Neural cell (in vitro differentiated cells): Measurements from ENCODE around the gene NBEA. TPM values are rescaled to one million over a fixed set of nuclear protein-coding genes. Genes with fewer than 3 reads are reported as not detected.

Experiments
- H2AFZ ChIP-seq: fragments of 200-600, 300-800 bp; sonication (generic), shearing (Covaris generic); 2 replicates; pipeline ENCODE4 v1.6.0; 2014; ENCODE audit warnings: low read depth, mild to moderate bottlenecking, antibody characterized with exemption, low read length, moderate library complexity
- H3F3A ChIP-seq: fragments of 200-600 bp; shearing (Covaris generic); 2 replicates; pipeline ENCODE4 v1.6.1; 2016; ENCODE audit warnings: mild to moderate bottlenecking, moderate library complexity, mixed read lengths, antibody characterized with exemption, low read length; ENCODE audit not compliant: insufficient read depth, poor library complexity, severe bottlenecking
- H3K27ac ChIP-seq: fragments of 200-600, 300-800 bp; sonication (generic), shearing (Covaris generic); 2 replicates; pipeline ENCODE4 v1.5.1; 2014; ENCODE audit warnings: mild to moderate bottlenecking, low read length, moderate library complexity
- H3K27me3 ChIP-seq: fragments of 300-800, 200-600 bp; sonication (generic), shearing (Covaris generic); 2 replicates; pipeline ENCODE4 v1.6.0; 2014; ENCODE audit warnings: mild to moderate bottlenecking, low read depth, low read length, moderate library complexity; ENCODE audit not compliant: insufficient read depth
- H3K36me3 ChIP-seq: fragments of 300-800, 200-600 bp; sonication (generic), shearing (Covaris generic); 2 replicates; pipeline ENCODE4 v1.5.1; 2014; ENCODE audit warnings: mild to moderate bottlenecking, antibody characterized with exemption, low read length, moderate library complexity; ENCODE audit not compliant: insufficient read depth
- H3K4me2 ChIP-seq: fragments of 300-800, 200-600 bp; sonication (generic), shearing (Covaris generic); 2 replicates; pipeline ENCODE4 v1.6.0; 2014; ENCODE audit warnings: mild to moderate bottlenecking, low read length
- H3K4me3 ChIP-seq: fragments of 300-800, 200-600 bp; sonication (generic), shearing (Covaris generic); 2 replicates; pipeline ENCODE4 v1.5.1; 2014; ENCODE audit warnings: mild to moderate bottlenecking, low read length, moderate library complexity
- H3K79me2 ChIP-seq: fragments of 200-600 bp; shearing (Covaris generic); replicated peaks from 2 replicates; pipeline ENCODE4 v1.6.0; 2014; ENCODE audit warnings: mild to moderate bottlenecking, low read length, moderate library complexity; ENCODE audit not compliant: insufficient read depth
- H3K9ac ChIP-seq: fragments of 300-800, 200-600 bp; sonication (generic), shearing (Covaris generic); 2 replicates; pipeline ENCODE4 v1.6.1; 2016; ENCODE audit warnings: mild to moderate bottlenecking, low read length, mixed read lengths
- H3K9me2 ChIP-seq: fragments of 200-600 bp; shearing (Covaris generic); 2 replicates; pipeline ENCODE4 v1.6.1; 2016; ENCODE audit warnings: mild to moderate bottlenecking, low read length, mixed read lengths; ENCODE audit not compliant: insufficient read depth
- H3K9me3 ChIP-seq: fragments of 200-600, 300-800 bp; sonication (generic), shearing (Covaris generic); 2 replicates; pipeline ENCODE4 v1.6.1; 2016; ENCODE audit warnings: mild to moderate bottlenecking, mixed run types, low read length, moderate library complexity, mixed read lengths
- H4K20me1 ChIP-seq: fragments of 200-600 bp; shearing (Covaris generic); 2 replicates; pipeline ENCODE4 v1.6.1; 2016; ENCODE audit warnings: mild to moderate bottlenecking, mixed run types; ENCODE audit not compliant: insufficient read depth
- EP300 ChIP-seq: fragments of 450-650 bp; conservative IDR thresholded peaks from 2 replicates; pipeline ENCODE4 v1.6.1; 2014; ENCODE audit warnings: antibody characterized with exemption, mild to moderate bottlenecking, moderate library complexity; ENCODE audit not compliant: poor library complexity, severe bottlenecking
- EZH2 ChIP-seq: fragments of 200-600, 300-800 bp; shearing (Covaris generic), sonication (generic); IDR thresholded peaks from 2 replicates; pipeline ENCODE4 v1.6.1; 2014; ENCODE audit warnings: antibody characterized with exemption, low read length, borderline replicate concordance, mild to moderate bottlenecking; ENCODE audit not compliant: insufficient read depth, poor library complexity, severe bottlenecking
- MXI1 ChIP-seq: fragments of 450-650 bp; conservative IDR thresholded peaks from 2 replicates; pipeline ENCODE4 v1.6.1; 2014; ENCODE audit warnings: antibody characterized with exemption, mild to moderate bottlenecking; ENCODE audit not compliant: poor library complexity, severe bottlenecking
- POLR2AphosphoS5 ChIP-seq: IDR thresholded peaks from 2 replicates; pipeline ENCODE4 v1.6.1; 2012
- RAD21 ChIP-seq: fragments of 450-650 bp; conservative IDR thresholded peaks from 2 replicates; pipeline ENCODE4 v1.6.1; 2014; ENCODE audit warnings: antibody characterized with exemption, mild to moderate bottlenecking, moderate library complexity
- SMC3 ChIP-seq: fragments of 450-650 bp; conservative IDR thresholded peaks from 2 replicates; pipeline ENCODE4 v1.6.1; 2014; ENCODE audit warnings: antibody characterized with exemption, mild to moderate bottlenecking, moderate library complexity; ENCODE audit not compliant: poor library complexity
- TAF1 ChIP-seq: IDR thresholded peaks from 2 replicates; pipeline ENCODE4 v1.6.1; 2012; ENCODE audit warnings: low read depth
- polyA plus RNA-seq: library from polyadenylated mRNA; depleted of rRNA; stranded (reverse); fragments of >200 nt; gene quantifications from 2 replicates; pipeline ENCODE4 v1.2.3, GENCODE V29; 2014
- TF ChIP-seq, protein P1 (sequence below): fragments of 450-650 bp; IDR thresholded peaks from 2 replicates; pipeline ENCODE4 v1.5.1; 2014; ENCODE audit warnings: antibody characterized with exemption, mild to moderate bottlenecking, moderate library complexity; ENCODE audit not compliant: poor library complexity, severe bottlenecking
- TF ChIP-seq, protein P2 (sequence below): IDR thresholded peaks from 2 replicates; pipeline ENCODE4 v1.6.1; 2012; ENCODE audit warnings: borderline replicate concordance

NBEA gene
- polyA plus RNA-seq, 1 donor from 2014 or later = 55.8 TPM

DNA sequence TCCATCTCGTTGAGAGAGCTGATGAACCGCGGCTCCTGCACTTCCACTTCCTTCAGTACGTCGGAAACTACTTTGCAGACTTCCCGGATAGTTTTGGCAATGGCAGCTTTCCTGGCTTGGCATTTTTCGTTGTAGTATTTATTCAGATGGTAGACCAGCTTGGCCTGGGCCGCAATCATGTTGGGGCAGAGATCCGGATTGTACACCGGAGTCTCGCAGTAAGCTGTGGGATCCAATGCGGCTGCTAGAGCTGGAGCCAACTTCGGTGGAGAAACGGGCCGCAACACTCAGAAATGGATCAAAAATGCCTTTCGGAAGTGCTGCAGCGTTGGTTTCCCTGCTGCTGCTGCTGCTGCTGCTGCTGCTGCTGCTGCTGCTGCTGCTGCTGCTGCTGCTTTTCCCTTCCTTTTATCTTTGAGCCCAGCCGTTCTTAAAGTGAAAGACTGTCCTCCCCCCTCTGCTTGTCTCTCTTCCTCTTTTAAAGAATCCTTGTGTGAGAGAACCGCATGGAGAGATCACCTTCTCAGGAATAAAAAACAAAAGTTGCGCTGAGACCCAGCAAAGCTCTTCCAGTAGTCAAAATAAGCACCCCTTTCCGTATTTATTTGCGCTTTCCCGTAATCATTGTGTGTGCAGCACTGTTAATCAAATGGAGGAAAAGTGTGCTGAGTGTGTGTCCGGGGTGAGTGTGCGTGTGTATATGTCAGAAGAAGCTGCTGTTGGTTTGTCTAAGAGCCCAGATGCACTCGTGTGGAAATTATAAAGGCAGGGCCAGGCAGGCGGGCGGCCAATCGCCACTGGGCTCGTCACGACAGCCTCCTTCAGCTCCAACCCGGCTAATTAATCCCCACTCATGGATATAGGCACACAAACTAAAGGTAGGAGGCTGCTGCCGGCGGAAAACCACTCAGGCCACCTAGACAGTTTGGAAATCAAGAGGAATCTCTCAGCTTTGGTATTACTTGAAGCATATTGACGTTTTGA is 534.2 kb downstream of the NBEA start, which contains the start of gene MAB21L1:
Gene MAB21L1 (minus strand): TSS at position 730 of the 984 bp plus-strand sequence. CDS start 551 bp downstream, at position 179.
- no peaks in the 10 kb centered on the region for H3F3A ChIP-seq
- H3K27ac ChIP-seq = no peak within 1 kb of the TSS
- H3K9ac ChIP-seq = no peak within 1 kb of the TSS
- H2AFZ ChIP-seq = no peak within 1 kb of the TSS
- peak; percentile 60 for TF ChIP-seq POLR2AphosphoS5
- TF ChIP-seq, protein P1, sequence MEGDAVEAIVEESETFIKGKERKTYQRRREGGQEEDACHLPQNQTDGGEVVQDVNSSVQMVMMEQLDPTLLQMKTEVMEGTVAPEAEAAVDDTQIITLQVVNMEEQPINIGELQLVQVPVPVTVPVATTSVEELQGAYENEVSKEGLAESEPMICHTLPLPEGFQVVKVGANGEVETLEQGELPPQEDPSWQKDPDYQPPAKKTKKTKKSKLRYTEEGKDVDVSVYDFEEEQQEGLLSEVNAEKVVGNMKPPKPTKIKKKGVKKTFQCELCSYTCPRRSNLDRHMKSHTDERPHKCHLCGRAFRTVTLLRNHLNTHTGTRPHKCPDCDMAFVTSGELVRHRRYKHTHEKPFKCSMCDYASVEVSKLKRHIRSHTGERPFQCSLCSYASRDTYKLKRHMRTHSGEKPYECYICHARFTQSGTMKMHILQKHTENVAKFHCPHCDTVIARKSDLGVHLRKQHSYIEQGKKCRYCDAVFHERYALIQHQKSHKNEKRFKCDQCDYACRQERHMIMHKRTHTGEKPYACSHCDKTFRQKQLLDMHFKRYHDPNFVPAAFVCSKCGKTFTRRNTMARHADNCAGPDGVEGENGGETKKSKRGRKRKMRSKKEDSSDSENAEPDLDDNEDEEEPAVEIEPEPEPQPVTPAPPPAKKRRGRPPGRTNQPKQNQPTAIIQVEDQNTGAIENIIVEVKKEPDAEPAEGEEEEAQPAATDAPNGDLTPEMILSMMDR = no peak
- H3K27me3 ChIP-seq = peaks cover 100% of the 10 kb centered on the region
- no peak within 1 kb of the TSS for H3K4me2 ChIP-seq
- H4K20me1 ChIP-seq = peaks cover 21% of the 10 kb centered on the region
- no peaks in the 10 kb centered on the region for H3K79me2 ChIP-seq
- no peaks in the 10 kb centered on the region for H3K9me2 ChIP-seq
- peak within 1 kb of the TSS; percentile 19 for H3K4me3 ChIP-seq
- no peaks in the 10 kb centered on the region for H3K36me3 ChIP-seq
- H3K9me3 ChIP-seq = no peaks in the 10 kb centered on the region

DNA sequence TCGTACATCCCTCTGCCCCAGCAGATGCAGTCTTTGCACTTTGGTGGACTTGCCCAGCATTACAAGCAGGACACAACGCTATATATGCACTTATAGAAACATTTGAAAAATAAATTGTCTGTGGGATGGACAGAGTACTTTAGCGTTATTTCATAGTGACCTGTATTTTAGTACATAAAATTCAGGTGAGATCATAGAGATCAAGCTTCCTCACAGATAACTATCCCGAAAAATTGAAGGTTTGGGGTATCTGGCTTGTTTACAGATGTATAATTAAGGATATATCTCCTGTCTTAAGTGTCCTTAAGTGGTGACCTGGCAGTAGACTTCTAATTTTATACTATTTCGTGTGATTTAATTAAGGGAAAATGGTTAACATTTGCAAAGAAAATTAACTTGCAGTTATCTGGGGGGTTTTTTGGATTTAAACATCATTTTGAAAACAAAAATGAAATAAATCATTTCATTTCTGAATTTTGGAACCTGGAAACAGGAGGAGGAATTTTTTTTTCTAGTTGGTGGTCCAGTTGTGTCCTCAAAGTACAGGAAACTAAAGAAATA is 535.4 kb downstream of the NBEA start:
- Histone ChIP-seq H3K27me3 (peaks cover 99% of the 10 kb centered on the region), H3K9ac (no peak overlapping the region), H3K79me2 (no peaks in the 10 kb centered on the region), H3K36me3 (no peaks in the 10 kb centered on the region), H3K4me3 (no peak overlapping the region), H4K20me1 (peaks cover 21% of the 10 kb centered on the region), H3K4me2 (no peak overlapping the region), H2AFZ (no peak overlapping the region), H3F3A (no peaks in the 10 kb centered on the region), H3K9me2 (no peaks in the 10 kb centered on the region), H3K27ac (no peak overlapping the region), H3K9me3 (no peaks in the 10 kb centered on the region)
- TF ChIP-seq POLR2AphosphoS5 = no peak
- no peak for TF ChIP-seq RAD21
- no peak for TF ChIP-seq MXI1
- TF ChIP-seq, protein P2, sequence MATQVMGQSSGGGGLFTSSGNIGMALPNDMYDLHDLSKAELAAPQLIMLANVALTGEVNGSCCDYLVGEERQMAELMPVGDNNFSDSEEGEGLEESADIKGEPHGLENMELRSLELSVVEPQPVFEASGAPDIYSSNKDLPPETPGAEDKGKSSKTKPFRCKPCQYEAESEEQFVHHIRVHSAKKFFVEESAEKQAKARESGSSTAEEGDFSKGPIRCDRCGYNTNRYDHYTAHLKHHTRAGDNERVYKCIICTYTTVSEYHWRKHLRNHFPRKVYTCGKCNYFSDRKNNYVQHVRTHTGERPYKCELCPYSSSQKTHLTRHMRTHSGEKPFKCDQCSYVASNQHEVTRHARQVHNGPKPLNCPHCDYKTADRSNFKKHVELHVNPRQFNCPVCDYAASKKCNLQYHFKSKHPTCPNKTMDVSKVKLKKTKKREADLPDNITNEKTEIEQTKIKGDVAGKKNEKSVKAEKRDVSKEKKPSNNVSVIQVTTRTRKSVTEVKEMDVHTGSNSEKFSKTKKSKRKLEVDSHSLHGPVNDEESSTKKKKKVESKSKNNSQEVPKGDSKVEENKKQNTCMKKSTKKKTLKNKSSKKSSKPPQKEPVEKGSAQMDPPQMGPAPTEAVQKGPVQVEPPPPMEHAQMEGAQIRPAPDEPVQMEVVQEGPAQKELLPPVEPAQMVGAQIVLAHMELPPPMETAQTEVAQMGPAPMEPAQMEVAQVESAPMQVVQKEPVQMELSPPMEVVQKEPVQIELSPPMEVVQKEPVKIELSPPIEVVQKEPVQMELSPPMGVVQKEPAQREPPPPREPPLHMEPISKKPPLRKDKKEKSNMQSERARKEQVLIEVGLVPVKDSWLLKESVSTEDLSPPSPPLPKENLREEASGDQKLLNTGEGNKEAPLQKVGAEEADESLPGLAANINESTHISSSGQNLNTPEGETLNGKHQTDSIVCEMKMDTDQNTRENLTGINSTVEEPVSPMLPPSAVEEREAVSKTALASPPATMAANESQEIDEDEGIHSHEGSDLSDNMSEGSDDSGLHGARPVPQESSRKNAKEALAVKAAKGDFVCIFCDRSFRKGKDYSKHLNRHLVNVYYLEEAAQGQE = no peak
- TF ChIP-seq, protein P1 = no peak
- no peak for TF ChIP-seq SMC3
- no peak for TF ChIP-seq EZH2
- no peak for TF ChIP-seq EP300
- no peak for TF ChIP-seq TAF1
